Adipocyte (in vitro differentiated cells): ENCODE measurements around the gene LRWD1.
"Not testable (repeated sequence)": the region's sequence is repeated elsewhere in the genome, so short reads cannot be mapped to it uniquely, and the experiment has no call there.

Source experiments
- DNase-seq: peaks from one replicate; pipeline ENCODE4 v3.0.0-alpha.2; 2015; ENCODE audit warnings: low read depth
- H3K27me3 ChIP-seq: replicated peaks from 2 replicates; pipeline ENCODE4 v1.7.0; 2013; ENCODE audit warnings: mild to moderate bottlenecking, low read length, moderate library complexity; ENCODE audit not compliant: control insufficient read depth, insufficient read depth
- H3K36me3 ChIP-seq: 2 replicates; pipeline ENCODE4 v1.7.0; 2013; ENCODE audit warnings: low read length, mild to moderate bottlenecking, moderate library complexity; ENCODE audit not compliant: control insufficient read depth, insufficient read depth, severe bottlenecking
- H3K4me1 ChIP-seq: 2 replicates; pipeline ENCODE4 v1.7.0; 2013; ENCODE audit warnings: mild to moderate bottlenecking, low read length, moderate library complexity; ENCODE audit not compliant: control insufficient read depth, insufficient read depth
- H3K4me3 ChIP-seq: 2 replicates; pipeline ENCODE4 v1.7.0; 2013; ENCODE audit warnings: mild to moderate bottlenecking, low read length, moderate library complexity
- H3K9ac ChIP-seq: 2 replicates; pipeline ENCODE4 v1.7.0; 2013; ENCODE audit warnings: mild to moderate bottlenecking, low read length, moderate library complexity
- H3K9me3 ChIP-seq: 2 replicates; pipeline ENCODE4 v1.7.0; 2013; ENCODE audit warnings: mild to moderate bottlenecking, low read length, moderate library complexity; ENCODE audit not compliant: control insufficient read depth

LRWD1 gene

DNA sequence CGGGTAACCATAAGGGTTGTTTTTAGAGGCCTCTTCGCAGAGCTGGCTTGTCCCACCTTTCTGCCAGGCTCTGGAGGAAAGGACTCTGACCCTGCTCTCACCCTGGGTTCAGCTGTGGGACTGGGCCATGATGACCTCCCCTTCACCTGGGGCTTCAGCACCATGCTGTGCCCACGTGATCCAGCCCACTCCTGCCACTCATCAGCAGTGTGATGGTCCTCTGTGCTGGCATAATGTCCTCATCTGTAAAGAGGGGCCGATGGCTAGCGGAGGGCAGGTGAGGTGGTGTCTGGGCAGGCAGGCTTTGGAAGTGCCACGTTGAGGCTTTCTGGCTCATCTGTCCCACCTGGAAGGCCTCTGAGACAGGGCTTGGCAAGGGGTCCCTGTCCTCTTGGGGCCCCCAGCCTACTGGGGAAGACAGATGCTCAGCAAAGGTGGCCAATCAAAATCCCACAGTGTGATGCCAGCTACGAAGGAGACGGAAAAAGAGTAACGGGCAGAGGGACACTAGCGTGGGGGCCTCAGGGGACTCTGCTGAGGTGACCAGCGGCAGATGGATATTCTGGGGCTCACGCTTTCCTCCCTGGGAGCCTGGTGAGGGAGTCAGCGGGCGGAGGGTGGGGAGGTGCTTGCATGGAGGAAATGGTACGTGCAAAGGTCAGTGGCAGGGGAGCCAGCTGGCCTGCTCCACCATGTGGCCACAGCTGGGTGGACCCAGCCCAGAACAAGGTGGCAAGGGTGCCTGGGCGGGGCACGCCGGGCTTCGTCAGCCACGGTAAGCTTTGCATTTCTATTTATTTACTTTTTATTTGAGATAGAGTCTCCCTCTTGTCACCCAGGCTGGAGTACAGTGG is 5.4 kb downstream of the LRWD1 start:
- Histone ChIP-seq H3K27me3 (no peaks in the 10 kb centered on the region), H3K9ac (no peak overlapping the region), H3K4me3 (no peak overlapping the region), H3K9me3 (no peaks in the 10 kb centered on the region), H3K4me1 (peaks cover 6% of the 10 kb centered on the region), H3K36me3 (peaks cover 9% of the 10 kb centered on the region)
- DNase-seq, result no peak

DNA sequence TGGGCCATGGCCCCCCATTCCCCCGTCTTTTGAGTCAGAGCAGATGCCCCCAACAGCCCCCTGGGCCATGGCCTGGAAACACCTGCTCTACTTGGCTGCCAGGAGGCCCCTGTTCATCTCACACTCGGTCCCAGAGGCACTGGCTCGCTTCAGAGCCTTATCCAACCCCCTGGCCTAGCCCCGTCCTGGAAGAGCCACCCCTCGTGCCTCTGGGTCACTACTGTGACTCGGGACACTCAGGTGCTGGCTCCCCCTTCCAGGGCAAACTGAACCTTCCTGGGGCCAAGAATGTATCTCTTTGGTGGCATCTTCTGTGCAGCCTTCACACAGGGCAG is 7.0 kb downstream of the LRWD1 start:
- Histone ChIP-seq H3K9me3 (no peaks in the 10 kb centered on the region), H3K9ac (no peak overlapping the region), H3K27me3 (no peaks in the 10 kb centered on the region), H3K4me3 (no peak overlapping the region), H3K4me1 (no peaks in the 10 kb centered on the region), H3K36me3 (peaks cover 9% of the 10 kb centered on the region)
- DNase-seq, result no peak

DNA sequence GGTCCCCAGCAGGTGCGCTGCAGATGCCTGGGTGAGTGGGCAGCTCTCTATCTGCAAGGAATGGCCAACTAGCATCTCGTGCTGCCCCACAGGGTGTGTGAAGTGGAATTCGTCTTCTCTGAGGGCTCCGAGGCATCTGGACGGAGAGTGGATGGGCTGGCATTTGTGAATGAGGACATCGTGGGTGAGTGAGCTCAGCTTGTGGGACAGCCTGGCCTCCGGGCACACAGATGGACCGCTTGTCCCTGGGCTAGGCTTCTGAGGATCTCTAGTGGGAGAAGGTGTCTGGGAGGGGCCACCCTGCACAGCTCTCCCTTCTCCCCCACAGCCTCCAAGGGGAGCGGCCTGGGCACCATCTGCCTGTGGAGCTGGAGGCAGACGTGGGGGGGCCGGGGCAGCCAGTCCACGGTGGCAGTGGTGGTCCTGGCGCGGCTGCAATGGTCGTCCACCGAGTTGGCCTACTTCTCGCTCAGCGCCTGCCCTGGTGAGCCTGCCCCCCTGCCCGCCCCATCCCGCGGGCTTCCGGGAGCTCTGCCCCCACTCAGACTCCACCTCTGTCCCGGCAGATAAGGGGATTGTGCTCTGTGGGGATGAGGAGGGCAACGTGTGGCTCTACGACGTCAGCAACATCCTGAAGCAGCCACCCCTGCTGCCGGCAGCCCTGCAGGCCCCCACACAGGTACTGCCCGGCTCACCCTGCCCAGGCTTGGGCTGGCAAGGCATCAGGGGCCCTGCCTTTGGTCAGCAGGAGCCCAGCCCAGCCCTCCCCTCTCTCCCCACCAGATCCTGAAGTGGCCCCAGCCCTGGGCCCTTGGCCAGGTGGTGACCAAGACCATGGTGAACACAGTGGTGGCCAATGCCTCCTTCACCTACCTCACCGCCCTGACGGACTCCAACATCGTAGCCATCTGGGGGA is 7.6 kb downstream of the LRWD1 start:
- Histone ChIP-seq H3K9ac (no peak overlapping the region), H3K4me1 (no peaks in the 10 kb centered on the region), H3K4me3 (no peak overlapping the region), H3K9me3 (no peaks in the 10 kb centered on the region), H3K36me3 (peaks cover 9% of the 10 kb centered on the region), H3K27me3 (no peaks in the 10 kb centered on the region)
- DNase-seq, result no peak

DNA sequence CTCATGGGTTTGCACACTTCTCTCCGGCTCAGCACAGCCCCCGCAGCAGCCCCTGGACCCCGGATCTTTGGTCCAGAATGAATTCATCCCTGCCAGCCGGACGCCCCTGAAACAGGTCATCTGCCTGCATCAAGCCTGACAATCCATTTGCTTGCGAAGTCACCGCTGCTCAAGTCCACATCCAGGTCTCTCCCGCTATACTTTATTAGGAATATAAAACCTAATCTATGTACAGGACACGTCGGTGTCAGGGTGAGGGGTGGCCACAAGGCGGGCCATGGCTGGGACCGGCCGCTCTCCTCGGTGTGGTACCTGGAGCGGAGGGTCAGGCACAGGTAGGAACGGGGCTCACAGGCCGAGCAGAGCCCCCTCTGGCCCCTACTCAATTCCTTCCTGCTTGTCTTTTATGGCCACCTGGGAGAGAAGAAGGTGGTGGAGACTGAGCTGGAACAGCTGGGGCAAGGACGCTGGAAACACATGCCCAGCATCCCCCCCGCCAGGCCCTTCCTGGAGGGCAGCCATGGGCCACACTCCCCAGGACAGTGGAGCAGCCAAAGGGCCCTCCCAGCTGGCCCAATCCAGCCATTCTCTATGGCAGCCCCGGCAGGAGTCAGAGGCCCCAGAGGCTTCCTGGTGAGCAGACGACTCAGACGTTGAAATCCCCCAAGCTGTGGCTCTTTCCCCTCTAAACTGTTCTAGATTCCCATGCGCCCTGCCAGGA is 8.6 kb downstream of the LRWD1 start:
- no peak overlapping the region for H3K9ac ChIP-seq
- no peak for DNase-seq
- peaks cover 9% of the 10 kb centered on the region for H3K36me3 ChIP-seq
- H3K9me3 ChIP-seq, result no peaks in the 10 kb centered on the region
- H3K4me3 ChIP-seq, result no peak overlapping the region
- H3K4me1 ChIP-seq, result no peaks in the 10 kb centered on the region
- no peaks in the 10 kb centered on the region for H3K27me3 ChIP-seq

DNA sequence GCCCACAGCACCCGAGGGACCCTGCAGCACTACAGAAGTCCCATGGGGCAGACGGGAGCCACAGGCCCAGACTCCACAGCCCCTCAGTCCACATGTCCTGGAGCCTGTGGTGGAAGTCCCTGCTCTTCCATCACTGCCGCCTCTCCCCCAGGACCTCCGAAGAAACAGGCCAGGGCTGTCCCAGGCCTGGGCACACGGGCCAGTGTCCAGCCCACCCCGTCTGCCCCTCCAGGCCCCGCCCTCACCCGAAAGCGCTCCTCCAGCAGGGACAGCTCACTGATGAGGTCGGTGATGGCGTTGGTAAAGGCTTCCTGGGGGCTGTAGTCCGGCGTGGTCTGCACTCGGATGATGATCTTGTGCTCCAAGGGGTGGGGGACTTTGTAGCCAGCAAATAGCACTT is 9.3 kb downstream of the LRWD1 start:
- H3K9me3 ChIP-seq, H3K36me3 ChIP-seq, H3K4me3 ChIP-seq, DNase-seq, H3K27me3 ChIP-seq, H3K4me1 ChIP-seq, H3K9ac ChIP-seq: not testable (repeated sequence)

DNA sequence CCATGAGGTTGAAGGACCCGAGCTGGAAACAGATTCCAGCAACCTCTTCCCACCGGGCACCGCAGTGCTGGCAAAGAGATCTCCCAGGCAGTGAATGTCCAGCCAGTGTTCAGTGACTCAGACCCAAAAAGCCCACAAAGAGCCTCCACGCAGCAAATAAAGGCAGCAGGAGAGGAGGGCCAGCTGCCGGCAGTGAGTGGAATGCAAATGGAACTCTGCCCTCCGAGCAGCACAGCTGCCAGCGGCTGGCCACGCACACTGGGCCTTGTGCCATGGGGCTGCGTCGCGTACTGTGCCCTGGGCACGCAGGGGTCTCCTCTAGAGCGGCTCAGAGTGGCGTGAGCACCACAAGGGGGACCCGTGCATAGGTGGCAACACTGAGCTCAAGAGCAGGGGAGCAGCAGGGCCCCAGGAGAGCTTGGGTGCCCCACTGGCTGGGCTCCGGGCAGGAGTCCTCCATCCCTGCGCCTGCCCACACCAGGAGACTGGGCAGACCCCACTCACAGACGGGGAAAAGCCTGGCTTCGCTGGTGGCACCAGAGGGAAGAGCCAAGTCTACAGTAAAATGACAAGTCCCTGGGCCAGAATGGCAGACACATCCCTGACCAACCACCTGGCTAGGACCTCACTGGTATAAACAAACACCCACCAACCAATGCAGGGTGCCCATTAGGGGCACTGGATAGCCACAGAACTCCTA is 10.1 kb downstream of the LRWD1 start:
- not testable (repeated sequence) for H3K4me3 ChIP-seq, DNase-seq, H3K36me3 ChIP-seq, H3K27me3 ChIP-seq, H3K9ac ChIP-seq, H3K9me3 ChIP-seq, H3K4me1 ChIP-seq

DNA sequence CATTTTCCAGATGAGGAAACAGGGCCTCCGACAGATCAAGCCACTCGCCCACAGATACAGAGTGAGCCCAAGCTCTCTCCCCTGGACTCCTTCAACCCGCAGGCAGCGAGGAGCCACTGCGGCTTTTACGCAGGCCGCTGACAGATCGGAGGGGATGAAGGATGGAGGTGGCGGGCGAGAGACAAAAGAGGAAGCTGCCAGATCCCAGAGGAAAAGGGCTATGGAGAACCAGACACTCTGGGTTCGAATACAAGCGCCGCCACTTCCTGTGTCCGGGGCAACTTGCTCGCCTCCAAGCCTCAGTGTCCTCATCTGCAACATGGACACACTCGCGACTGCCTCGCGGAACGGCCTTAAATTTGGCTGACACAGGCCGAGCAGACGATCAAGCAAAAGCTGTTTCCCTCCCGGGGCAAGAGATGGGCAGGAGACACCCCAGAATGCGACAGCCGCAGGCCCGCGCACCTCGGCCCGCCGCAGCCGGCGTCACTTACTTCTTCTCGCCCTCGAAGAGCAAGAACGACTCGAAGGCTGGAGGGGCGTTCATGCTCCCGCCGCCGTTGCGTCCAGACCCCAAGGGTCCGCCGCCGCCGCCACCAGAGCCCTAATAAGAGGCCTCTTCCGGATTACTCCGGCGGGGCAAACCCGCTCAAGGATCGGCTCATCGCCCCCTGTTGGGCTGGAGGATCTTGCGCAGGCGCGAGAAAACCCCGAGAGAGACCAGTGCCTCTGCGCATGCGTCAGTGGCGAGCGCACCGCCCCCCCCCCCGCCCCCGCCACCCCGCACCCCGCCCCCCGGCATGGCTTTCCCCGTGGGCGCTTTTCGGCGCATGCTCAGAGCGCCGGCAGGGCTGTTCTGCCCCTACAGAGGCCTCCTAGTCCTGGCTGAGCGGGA is 13.8 kb downstream of the LRWD1 start, which contains the start of gene POLR2J:
Gene POLR2J, minus strand, starts transcription at position 609 of the 895 bp plus-strand sequence. Its CDS starts 62 bp downstream, at position 547.
- Histone ChIP-seq H3K4me3 (peak within 1 kb of the TSS; percentile 50), H3K9ac (peak within 1 kb of the TSS; percentile 56)
- H3K36me3 ChIP-seq, H3K27me3 ChIP-seq, H3K9me3 ChIP-seq, H3K4me1 ChIP-seq: not testable (repeated sequence)
- peak; percentile 52 for DNase-seq

DNA sequence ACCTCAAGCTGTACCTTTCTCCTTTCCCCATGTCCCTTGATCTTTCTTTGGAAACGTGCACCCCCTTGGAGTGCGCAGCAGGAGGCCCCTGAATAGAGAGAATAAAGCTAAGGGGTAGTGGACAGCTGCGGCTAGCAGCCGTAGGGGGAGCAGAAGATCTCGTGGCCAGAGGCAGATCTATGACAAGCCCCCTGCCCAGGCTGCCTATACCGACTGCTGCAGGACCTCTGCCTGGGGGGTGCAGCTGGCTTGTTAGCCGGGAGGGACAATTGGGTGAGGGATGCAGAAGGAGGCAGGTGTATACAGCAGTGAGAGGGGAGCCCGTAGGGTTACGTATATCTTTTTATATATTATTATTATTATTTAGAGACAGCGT is 14.4 kb downstream of the LRWD1 start:
- not testable (repeated sequence) for H3K9me3 ChIP-seq, DNase-seq, H3K27me3 ChIP-seq, H3K36me3 ChIP-seq, H3K9ac ChIP-seq, H3K4me3 ChIP-seq, H3K4me1 ChIP-seq

DNA sequence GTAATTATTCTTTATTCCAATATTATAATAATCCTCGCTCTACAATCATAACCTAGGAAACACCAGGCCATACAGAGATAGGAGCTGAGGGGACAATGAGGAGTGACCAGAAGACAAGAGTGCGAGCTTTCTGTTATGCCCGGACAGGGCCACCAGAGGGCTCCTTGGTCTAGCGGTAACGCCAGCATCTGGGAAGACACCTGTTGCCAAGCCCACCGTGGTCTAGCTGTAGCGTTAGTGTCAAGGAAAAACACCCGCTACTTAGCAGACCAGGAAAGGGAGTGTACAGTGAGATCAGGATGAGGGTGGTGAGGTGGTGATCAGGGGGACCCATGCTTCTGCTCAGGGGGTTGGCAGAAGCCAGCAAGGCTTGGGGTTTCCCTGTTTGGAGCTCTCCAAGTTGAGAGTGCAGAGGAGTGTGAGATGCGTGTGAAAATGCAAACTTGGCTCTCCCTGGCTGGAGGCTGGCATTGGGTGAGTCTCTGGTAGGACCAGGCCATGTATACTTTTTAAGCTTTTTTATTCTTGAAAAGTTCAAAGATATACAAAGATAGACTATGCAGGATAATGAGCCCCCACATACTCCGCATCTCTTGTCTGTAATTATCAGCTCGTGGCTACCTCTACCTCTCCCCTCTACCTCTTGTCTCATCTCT is 15.3 kb downstream of the LRWD1 start:
- not testable (repeated sequence) for H3K9ac ChIP-seq, H3K9me3 ChIP-seq, H3K4me3 ChIP-seq, H3K36me3 ChIP-seq, H3K4me1 ChIP-seq, H3K27me3 ChIP-seq, DNase-seq

DNA sequence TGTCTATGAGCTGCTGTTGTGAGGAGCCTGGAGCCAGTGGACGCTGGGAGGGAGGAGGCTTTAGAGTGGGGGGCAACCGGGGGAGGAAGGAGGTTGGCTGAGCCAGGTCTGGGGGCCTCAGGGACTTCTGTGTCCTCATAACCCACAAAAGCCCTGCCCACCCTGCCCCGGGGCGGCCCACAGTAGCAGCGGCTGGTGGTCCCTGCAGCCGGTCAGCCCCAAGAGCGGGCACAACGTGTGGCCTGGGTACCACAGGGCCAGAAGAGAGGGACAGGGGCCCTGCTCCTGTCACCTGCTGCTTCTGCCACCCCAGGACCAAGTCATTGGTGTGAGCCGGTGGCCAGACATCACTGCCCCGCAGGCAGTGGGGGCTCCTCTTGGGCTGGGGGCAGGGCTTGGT is 17.2 kb downstream of the LRWD1 start:
- H3K27me3 ChIP-seq, DNase-seq, H3K9ac ChIP-seq, H3K36me3 ChIP-seq, H3K9me3 ChIP-seq, H3K4me1 ChIP-seq, H3K4me3 ChIP-seq: not testable (repeated sequence)
